Putamen (tissue), 1 donor: ENCODE data around the gene PDAP1.
"Not testable (repeated sequence)": the region's sequence is repeated elsewhere in the genome, so short reads cannot be mapped to it uniquely, and the experiment has no call there.

Source experiments
- DNase-seq: peaks from one replicate; pipeline ENCODE4 v3.0.0-alpha.2; 2016; ENCODE audit warnings: low spot score

Gene PDAP1

GRCh38 chr7:99396418-99397296, 11.7 kb downstream of the PDAP1 start:
- no peak for DNase-seq

- no peak for DNase-seq
These were observed 12.6 kb downstream of the PDAP1 start for GRCh38 chr7:99395616-99396327.

GRCh38 chr7:99394188-99394502, 14.3 kb downstream of the PDAP1 start:
- no peak for DNase-seq

GRCh38 chr7:99393355-99394187, 14.8 kb downstream of the PDAP1 start:
- DNase-seq = no peak

- DNase-seq = no peak
These were observed 15.6 kb downstream of the PDAP1 start for GRCh38 chr7:99392659-99393354.

GRCh38 chr7:99392046-99392445, 16.4 kb downstream of the PDAP1 start:
- DNase-seq = no peak

GRCh38 chr7:99390941-99391602, 17.3 kb downstream of the PDAP1 start:
- DNase-seq = no peak

- no peak for DNase-seq
These were observed 18.6 kb downstream of the PDAP1 start for GRCh38 chr7:99389772-99390171.

- no peak for DNase-seq
These were observed 20.5 kb downstream of the PDAP1 start for GRCh38 chr7:99387912-99388311.

GRCh38 chr7:99387239-99387635, 21.2 kb downstream of the PDAP1 start:
- not testable (repeated sequence) for DNase-seq

GRCh38 chr7:99386584-99387238, 21.7 kb downstream of the PDAP1 start:
- no peak for DNase-seq

GRCh38 chr7:99385564-99385963, 22.8 kb downstream of the PDAP1 start:
- DNase-seq = no peak

GRCh38 chr7:99384523-99384922, 23.9 kb downstream of the PDAP1 start:
- DNase-seq = no peak

GRCh38 chr7:99383791-99384370, 24.5 kb downstream of the PDAP1 start:
- no peak for DNase-seq

GRCh38 chr7:99383203-99383602, 25.2 kb downstream of the PDAP1 start:
- no peak for DNase-seq

- no peak for DNase-seq
These were observed 26.7 kb downstream of the PDAP1 start for GRCh38 chr7:99381664-99382075.

- no peak for DNase-seq
These were observed 27.4 kb downstream of the PDAP1 start for GRCh38 chr7:99380823-99381663.

GRCh38 chr7:99380032-99380822, 28.2 kb downstream of the PDAP1 start:
- peak; percentile 88 for DNase-seq

- DNase-seq = not testable (repeated sequence)
These were observed 28.7 kb downstream of the PDAP1 start for GRCh38 chr7:99379693-99380031.
